Liver (tissue), 3 donors: ENCODE results near the gene GPD1.

Experiments used
- RAD21 ChIP-seq, 2 donors: IDR thresholded peaks; 2 replicates each; pipeline ENCODE4 v1.6.1; 2016; ENCODE audit warnings: antibody characterized with exemption in 2 of 2, mild to moderate bottlenecking in 2 of 2
- SP1 ChIP-seq: IDR thresholded peaks from 2 replicates; pipeline ENCODE4 v1.6.1; 2018; ENCODE audit warnings: antibody characterized with exemption, mild to moderate bottlenecking
- TF ChIP-seq, protein P1 (sequence below): fragments of 150-350 bp; IDR thresholded peaks from 2 replicates; pipeline ENCODE4 v1.5.1; 2017; ENCODE audit warnings: improper control_type of control experiment, low read depth, low read length; ENCODE audit not compliant: missing input control
- donor health status: healthy.
- donor health status: healthy.

DNA sequence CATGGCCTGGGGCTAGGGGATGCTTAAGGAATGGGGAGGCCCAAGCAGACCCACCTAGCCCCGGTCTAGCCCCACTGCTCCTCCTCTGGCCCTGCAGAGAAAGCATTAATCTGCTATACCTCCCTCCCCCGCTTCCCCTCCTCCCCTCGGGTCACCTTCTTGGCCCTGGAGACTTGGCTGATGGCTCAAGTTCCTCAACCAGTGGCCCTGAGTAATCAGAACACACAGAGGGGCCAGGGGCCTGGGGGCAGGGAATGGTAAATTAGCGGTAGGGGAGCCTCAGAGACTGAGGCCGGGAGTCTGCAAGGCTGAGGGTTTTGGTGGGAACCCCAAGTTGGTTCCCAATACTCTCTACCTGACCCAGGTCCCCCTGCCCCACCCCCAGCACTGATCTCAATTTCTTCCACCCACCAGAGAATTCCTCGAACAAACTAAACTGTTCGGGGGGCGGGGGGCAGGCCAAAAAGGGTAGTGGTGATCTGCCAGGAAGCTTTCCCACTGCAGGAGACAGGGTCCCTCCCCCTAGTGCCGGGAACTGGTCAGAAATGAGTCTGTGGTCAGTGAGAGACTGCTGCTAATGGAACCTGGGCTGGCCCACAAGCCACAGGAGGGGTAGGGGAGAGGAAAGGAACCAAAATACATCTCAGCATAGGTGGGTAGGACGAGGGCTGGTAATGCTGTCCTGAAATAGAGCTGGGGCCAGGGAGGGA, 31.5 kb upstream of the GPD1 start:
- TF ChIP-seq, protein P1, sequence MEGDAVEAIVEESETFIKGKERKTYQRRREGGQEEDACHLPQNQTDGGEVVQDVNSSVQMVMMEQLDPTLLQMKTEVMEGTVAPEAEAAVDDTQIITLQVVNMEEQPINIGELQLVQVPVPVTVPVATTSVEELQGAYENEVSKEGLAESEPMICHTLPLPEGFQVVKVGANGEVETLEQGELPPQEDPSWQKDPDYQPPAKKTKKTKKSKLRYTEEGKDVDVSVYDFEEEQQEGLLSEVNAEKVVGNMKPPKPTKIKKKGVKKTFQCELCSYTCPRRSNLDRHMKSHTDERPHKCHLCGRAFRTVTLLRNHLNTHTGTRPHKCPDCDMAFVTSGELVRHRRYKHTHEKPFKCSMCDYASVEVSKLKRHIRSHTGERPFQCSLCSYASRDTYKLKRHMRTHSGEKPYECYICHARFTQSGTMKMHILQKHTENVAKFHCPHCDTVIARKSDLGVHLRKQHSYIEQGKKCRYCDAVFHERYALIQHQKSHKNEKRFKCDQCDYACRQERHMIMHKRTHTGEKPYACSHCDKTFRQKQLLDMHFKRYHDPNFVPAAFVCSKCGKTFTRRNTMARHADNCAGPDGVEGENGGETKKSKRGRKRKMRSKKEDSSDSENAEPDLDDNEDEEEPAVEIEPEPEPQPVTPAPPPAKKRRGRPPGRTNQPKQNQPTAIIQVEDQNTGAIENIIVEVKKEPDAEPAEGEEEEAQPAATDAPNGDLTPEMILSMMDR = no peak
- TF ChIP-seq SP1 (no peak), RAD21 (IDR thresholded peaks at IDR 0.05) (no peak)
